GM20000 (cell line): ENCODE data around the gene ERRFI1.

Source experiments
- DNase-seq: peaks from one replicate; pipeline ENCODE4 v3.0.0; 2012; ENCODE audit warnings: low spot score
- CTCF ChIP-seq: IDR thresholded peaks from 2 replicates; pipeline ENCODE4 v1.5.1; 2012; ENCODE audit warnings: mild to moderate bottlenecking, control low read depth; ENCODE audit errors: extremely low read depth, missing control alignments

Gene ERRFI1

GRCh38 chr1:7962014-7962335, 64.1 kb downstream of the ERRFI1 start:
- TF ChIP-seq CTCF = no peak
- DNase-seq = peak; percentile 53
